Measurements from ENCODE around the gene ACADS. TPM values are rescaled to one million over a fixed set of nuclear protein-coding genes. Genes with fewer than 3 reads are reported as not detected.

The ACADS gene
- total and polyA plus RNA-seq, 5 donors: 34.2 to 68.0 (median 47.1) TPM

GRCh38 chr12:120713861-120714482 is 11.7 kb upstream of the ACADS start:
- H3K4me3 ChIP-seq (ENCODE audit: low read length): no peak overlapping the region
- no peak overlapping the region for H3K27ac ChIP-seq (ENCODE audit: low read length)
- no peaks in the 10 kb centered on the region for H3K27me3 ChIP-seq (ENCODE audit: control insufficient read depth, insufficient read depth)
- WGBS: 19% methylated on average over 4 of the region's 4 CpGs
- intact Hi-C loops (cut with DNase I): loop anchor here (2.0 to 5.0 kb wide), 5 partner anchors 67 to 132 kb away; partner anchors contain the start of gene POP5 (in 1 of the 4)
- no peaks in the 10 kb centered on the region for H3K9me3 ChIP-seq (ENCODE audit: control insufficient read depth, low read length)
- ATAC-seq (peak; percentile 70 to 73), DNase-seq (peak; percentile 59 to 72 (median 63))
- peaks cover 9% of the 10 kb centered on the region for H3K4me1 ChIP-seq (ENCODE audit: control insufficient read depth, insufficient read depth, low read length)

DNA sequence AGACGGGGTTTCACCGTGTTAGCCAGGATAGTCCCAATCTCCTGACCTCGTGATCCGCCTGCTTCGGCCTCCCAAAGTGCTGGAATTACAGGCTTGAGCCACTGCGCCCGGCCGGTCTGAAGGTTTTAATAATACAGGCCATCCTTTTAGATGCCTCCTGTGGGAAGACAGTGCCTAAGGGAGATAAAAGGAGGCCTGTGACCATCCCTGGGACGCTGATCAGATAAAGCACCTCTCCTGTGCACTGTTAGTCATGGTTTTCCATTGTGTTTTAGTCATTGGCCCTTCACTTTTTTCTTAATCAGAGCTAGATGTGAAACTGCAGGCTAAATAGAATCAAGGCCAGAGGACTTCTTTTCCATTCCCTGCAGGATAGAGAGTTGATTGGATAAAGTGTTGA is 7.6 kb upstream of the ACADS start:
- H3K27me3 ChIP-seq (ENCODE audit: control insufficient read depth, insufficient read depth): no peaks in the 10 kb centered on the region
- no peak overlapping the region for H3K27ac ChIP-seq (ENCODE audit: low read length)
- no peak overlapping the region for H3K4me3 ChIP-seq (ENCODE audit: low read length)
- no peaks in the 10 kb centered on the region for H3K4me1 ChIP-seq (ENCODE audit: control insufficient read depth, insufficient read depth, low read length)
- WGBS: 94% methylated on average over 9 of the region's 9 CpGs
- intact Hi-C loops (cut with DNase I): no loop called here
- ATAC-seq (no peak), DNase-seq (peak in 1 of 3 donors; percentile 9)
- no peaks in the 10 kb centered on the region for H3K9me3 ChIP-seq (ENCODE audit: control insufficient read depth, low read length)

DNA sequence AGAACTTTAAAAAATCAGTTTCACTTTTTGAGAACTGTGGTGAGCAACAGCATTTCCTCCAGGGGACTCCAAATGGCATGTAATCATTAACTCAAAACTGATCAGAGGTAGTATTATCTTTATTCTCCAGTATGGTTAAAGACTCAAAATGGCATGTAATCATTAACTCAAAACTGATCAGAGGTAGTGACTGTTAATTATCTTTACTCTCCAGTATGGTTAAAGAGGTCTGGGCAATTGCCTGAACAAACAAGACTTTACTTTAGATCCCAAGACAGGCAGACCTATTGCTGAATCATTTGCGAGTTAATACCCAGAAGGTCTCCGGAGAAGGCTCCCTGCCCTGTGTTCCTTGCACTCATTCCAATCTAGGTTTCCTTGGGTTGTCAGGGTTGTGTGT is 6.6 kb upstream of the ACADS start:
- H3K9me3 ChIP-seq (ENCODE audit: control insufficient read depth, low read length): no peaks in the 10 kb centered on the region
- no peak for ATAC-seq
- no peaks in the 10 kb centered on the region for H3K4me1 ChIP-seq (ENCODE audit: control insufficient read depth, insufficient read depth, low read length)
- no peak overlapping the region for H3K4me3 ChIP-seq (ENCODE audit: low read length)
- DNase-seq: peak in 1 of 3 donors; percentile 5
- intact Hi-C loops (cut with DNase I): no loop called here
- no peaks in the 10 kb centered on the region for H3K27me3 ChIP-seq (ENCODE audit: control insufficient read depth, insufficient read depth)
- H3K27ac ChIP-seq (ENCODE audit: low read length): no peak overlapping the region
- 83% methylated on average over 2 of the region's 2 CpGs for WGBS

DNA sequence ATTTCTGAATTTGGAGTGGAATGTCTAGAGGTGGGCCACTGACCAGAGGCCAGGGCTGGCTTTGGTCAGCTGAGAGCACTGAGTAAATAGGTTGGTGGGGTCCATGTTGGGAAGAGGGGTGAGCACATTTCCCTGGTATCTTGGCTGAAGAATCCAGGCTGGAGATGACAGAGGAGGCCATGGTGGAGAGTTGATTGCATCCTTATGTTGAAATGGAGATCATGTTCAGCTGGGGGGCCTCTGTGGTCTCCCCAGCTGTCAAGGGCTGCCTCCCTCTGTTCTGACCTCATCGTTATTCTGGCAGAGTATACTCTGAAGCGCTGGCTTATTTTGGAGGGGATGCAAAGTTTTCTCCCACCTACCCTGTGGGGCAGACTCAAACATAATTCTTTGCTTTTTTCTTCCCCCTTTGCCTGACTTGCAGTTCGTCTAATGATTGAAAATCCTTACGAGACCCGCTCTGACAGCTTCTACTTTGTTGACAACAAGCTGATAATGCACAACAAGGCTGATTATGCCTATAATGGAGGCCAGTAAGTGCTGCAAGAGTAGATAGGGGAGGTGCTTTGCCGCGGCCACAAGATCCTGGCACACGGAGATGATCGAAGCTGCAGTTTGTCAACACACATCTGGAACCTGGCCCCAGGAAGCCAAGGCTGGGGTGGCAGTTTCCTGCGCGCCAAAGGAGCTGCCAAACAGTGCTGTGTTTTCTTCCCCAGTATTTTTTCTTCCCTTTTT is 6.0 kb upstream of the ACADS start:
- DNase-seq: peak in 1 of 3 donors; percentile 47
- H3K27ac ChIP-seq (ENCODE audit: low read length): no peak overlapping the region
- no peak for ATAC-seq

DNA sequence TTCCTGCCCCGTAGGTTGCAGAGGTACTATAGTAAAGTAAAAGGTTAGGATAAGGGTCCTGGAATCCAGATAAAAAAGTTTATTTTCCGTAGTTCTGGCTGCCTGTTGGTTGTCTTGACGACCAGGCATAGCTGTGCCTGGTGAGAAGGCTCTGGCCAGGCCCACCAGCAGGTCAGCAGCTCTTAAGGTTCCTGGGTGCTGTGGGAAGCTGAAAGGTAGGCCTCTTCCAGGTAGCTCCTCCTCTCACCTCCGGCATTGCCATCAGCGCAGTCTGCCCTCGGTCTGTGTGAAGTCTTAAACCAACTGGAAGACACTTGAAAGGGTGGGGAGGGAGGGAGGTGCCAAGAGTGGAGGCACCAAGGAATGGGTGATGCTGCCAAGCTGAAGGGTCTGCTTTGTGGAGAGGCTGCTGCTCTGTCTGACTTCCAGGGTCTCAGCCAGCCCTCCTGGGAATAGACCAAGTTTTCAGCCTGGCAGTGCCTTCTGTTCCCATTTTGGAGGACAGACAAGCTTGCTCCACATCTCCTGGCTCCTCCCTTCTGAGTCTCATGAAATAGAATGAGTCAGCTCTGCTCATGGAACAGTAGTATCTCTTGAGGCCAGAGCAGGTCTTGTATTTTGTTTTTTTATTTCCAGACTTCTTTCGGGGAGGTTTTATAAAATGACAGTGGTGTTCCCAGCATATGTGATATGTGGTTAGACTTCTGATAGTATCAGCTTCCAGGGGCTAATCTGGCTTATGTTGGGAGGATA is 5.2 kb upstream of the ACADS start:
- Histone ChIP-seq H3K27ac (ENCODE audit: low read length) (peak overlapping the region; percentile 61), H3K4me3 (ENCODE audit: low read length) (no peak overlapping the region), H3K4me1 (ENCODE audit: control insufficient read depth, insufficient read depth, low read length) (peaks cover 2% of the 10 kb centered on the region), H3K27me3 (ENCODE audit: control insufficient read depth, insufficient read depth) (no peaks in the 10 kb centered on the region), H3K9me3 (ENCODE audit: control insufficient read depth, low read length) (no peaks in the 10 kb centered on the region)
- DNase-seq (peak in 1 of 3 donors; percentile 47), ATAC-seq (peak; percentile 63 to 67)
- 70% methylated on average over 7 of the region's 7 CpGs for WGBS
- intact Hi-C loops (cut with DNase I): loop anchor here in 1 of 4 donors (10.0 kb wide), 1 partner anchor 184 kb away; the partner anchor contains the start of gene SPPL3

More for the DNA sequence above, 6.0 kb upstream of the ACADS start:
- intact Hi-C loops (cut with DNase I): loop anchor here in 1 of 4 donors (10.0 kb wide), 1 partner anchor 185 kb away; the partner anchor contains the start of gene SPPL3
- H3K9me3 ChIP-seq (ENCODE audit: control insufficient read depth, low read length): no peaks in the 10 kb centered on the region
- no peak overlapping the region for H3K4me3 ChIP-seq (ENCODE audit: low read length)
- H3K4me1 ChIP-seq (ENCODE audit: control insufficient read depth, insufficient read depth, low read length): no peaks in the 10 kb centered on the region
- 65% methylated on average over 11 of the region's 11 CpGs for WGBS
- H3K27me3 ChIP-seq (ENCODE audit: control insufficient read depth, insufficient read depth): no peaks in the 10 kb centered on the region

GRCh38 chr12:120720987-120721801 is 4.4 kb upstream of the ACADS start:
- Histone ChIP-seq H3K4me1 (ENCODE audit: control insufficient read depth, insufficient read depth, low read length) (peaks cover 2% of the 10 kb centered on the region), H3K9me3 (ENCODE audit: control insufficient read depth, low read length) (no peaks in the 10 kb centered on the region), H3K4me3 (ENCODE audit: low read length) (no peak overlapping the region), H3K27me3 (ENCODE audit: control insufficient read depth, insufficient read depth) (no peaks in the 10 kb centered on the region), H3K27ac (ENCODE audit: low read length) (no peak overlapping the region)
- WGBS: 87% methylated on average over 10 of the region's 10 CpGs
- DNase-seq (peak in 1 of 3 donors; percentile 14), ATAC-seq (no peak)
- intact Hi-C loops (cut with DNase I): loop anchor here in 1 of 4 donors (10.0 kb wide), 1 partner anchor 184 kb away; the partner anchor contains the start of gene SPPL3

DNA sequence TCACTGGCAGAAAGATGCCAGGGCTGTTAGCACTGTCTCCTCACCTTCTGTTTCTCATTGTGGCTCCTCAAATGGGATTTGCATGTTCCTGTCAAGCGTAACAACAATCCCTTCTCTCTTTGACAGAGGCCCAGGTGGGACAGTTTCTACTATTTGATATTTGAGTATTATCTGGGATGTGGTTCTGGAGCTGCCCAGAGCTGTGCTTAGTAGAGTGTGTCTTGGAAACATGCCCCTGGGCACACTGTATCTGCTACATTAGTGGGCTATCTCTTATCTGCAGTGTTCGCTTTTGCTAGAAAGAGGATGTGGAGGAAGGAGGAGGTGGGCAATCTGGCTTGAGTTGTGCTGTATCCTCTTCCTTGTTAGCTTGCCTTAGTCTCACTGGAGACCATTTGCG is 3.8 kb upstream of the ACADS start:
- intact Hi-C loops (cut with DNase I): loop anchor here in 1 of 4 donors (10.0 kb wide), 1 partner anchor 183 kb away; the partner anchor contains the start of gene SPPL3
- Histone ChIP-seq H3K4me1 (ENCODE audit: control insufficient read depth, insufficient read depth, low read length) (peaks cover 2% of the 10 kb centered on the region), H3K27me3 (ENCODE audit: control insufficient read depth, insufficient read depth) (no peaks in the 10 kb centered on the region), H3K4me3 (ENCODE audit: low read length) (no peak overlapping the region), H3K9me3 (ENCODE audit: control insufficient read depth, low read length) (no peaks in the 10 kb centered on the region), H3K27ac (ENCODE audit: low read length) (no peak overlapping the region)
- peak in 1 of 3 donors; percentile 9 for DNase-seq
- no peak for ATAC-seq
- 76% methylated on average over 3 of the region's 3 CpGs for WGBS

DNA sequence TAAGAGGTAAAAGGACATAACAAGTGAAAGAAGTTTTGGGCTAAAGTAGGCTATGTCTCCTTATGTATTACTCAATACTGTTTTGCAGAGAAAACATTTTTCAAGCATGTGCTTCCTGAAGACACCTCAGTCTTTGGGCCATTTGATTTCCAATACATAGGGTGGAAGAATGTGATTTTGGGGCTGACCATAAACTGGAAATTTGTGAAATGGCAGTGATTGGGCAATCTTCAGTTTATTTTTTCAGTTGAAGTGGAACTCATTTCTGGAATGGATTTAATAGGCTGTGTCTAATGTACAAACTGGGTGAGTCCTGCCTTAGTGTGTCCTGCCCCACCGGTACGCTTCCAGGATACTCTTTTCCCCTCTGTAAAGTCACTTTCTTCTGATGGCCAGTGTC is 2.8 kb upstream of the ACADS start:
- ATAC-seq: no peak
- no peaks in the 10 kb centered on the region for H3K9me3 ChIP-seq (ENCODE audit: control insufficient read depth, low read length)
- WGBS: 94% methylated on average over 2 of the region's 2 CpGs
- H3K4me3 ChIP-seq (ENCODE audit: low read length): no peak overlapping the region
- no peaks in the 10 kb centered on the region for H3K27me3 ChIP-seq (ENCODE audit: control insufficient read depth, insufficient read depth)
- no peak for DNase-seq
- H3K4me1 ChIP-seq (ENCODE audit: control insufficient read depth, insufficient read depth, low read length): peaks cover 2% of the 10 kb centered on the region
- no peak overlapping the region for H3K27ac ChIP-seq (ENCODE audit: low read length)
- intact Hi-C loops (cut with DNase I): loop anchor here in 1 of 4 donors (10.0 kb wide), 1 partner anchor 182 kb away; the partner anchor contains the start of gene SPPL3

- H3K27ac ChIP-seq (ENCODE audit: low read length): no peak overlapping the region
Observed at GRCh38 chr12:120724720-120725119, 906 bp upstream of the ACADS start.

GRCh38 chr12:120725151-120725658 is 421 bp upstream of the ACADS start:
- intact Hi-C loops (cut with DNase I): loop anchor here in 1 of 4 donors (10.0 kb wide), 1 partner anchor 180 kb away; the partner anchor contains the start of gene SPPL3
- H3K27me3 ChIP-seq (ENCODE audit: control insufficient read depth, insufficient read depth): no peaks in the 10 kb centered on the region
- H3K4me1 ChIP-seq (ENCODE audit: control insufficient read depth, insufficient read depth, low read length): peaks cover 2% of the 10 kb centered on the region
- 19% methylated on average over 14 of the region's 14 CpGs for WGBS
- H3K27ac ChIP-seq (ENCODE audit: low read length): peak overlapping the region; percentile 13
- peak overlapping the region; percentile 58 for H3K4me3 ChIP-seq (ENCODE audit: low read length)
- ATAC-seq (no peak), DNase-seq (peak in 1 of 3 donors; percentile 5)
- no peaks in the 10 kb centered on the region for H3K9me3 ChIP-seq (ENCODE audit: control insufficient read depth, low read length)

More at GRCh38 chr12:120724720-120725119, 906 bp upstream of the ACADS start:
- intact Hi-C loops (cut with DNase I): loop anchor here in 1 of 4 donors (10.0 kb wide), 1 partner anchor 180 kb away; the partner anchor contains the start of gene SPPL3
- ATAC-seq: no peak
- peaks cover 2% of the 10 kb centered on the region for H3K4me1 ChIP-seq (ENCODE audit: control insufficient read depth, insufficient read depth, low read length)
- H3K9me3 ChIP-seq (ENCODE audit: control insufficient read depth, low read length): no peaks in the 10 kb centered on the region
- 61% methylated on average over 5 of the region's 5 CpGs for WGBS
- no peak for DNase-seq
- no peaks in the 10 kb centered on the region for H3K27me3 ChIP-seq (ENCODE audit: control insufficient read depth, insufficient read depth)
- H3K4me3 ChIP-seq (ENCODE audit: low read length): no peak overlapping the region
